Osteoblast (primary cell): ENCODE results near the gene OPCML. TPM values are rescaled to one million over a fixed set of nuclear protein-coding genes. Genes with fewer than 3 reads are reported as not detected.

Source experiments
- DNase-seq: peaks from one replicate; pipeline ENCODE4 v3.0.0; 2011; ENCODE audit warnings: low spot score, mixed read lengths; ENCODE audit not compliant: insufficient read length; ENCODE audit errors: missing footprints
- H2AFZ ChIP-seq: 2 replicates; pipeline ENCODE4 v1.6.0; 2011; ENCODE audit warnings: mild to moderate bottlenecking, low read length
- H3K27ac ChIP-seq: 2 replicates; pipeline ENCODE4 v1.5.1; 2011; ENCODE audit warnings: mild to moderate bottlenecking, low read depth, low read length, moderate library complexity
- H3K27me3 ChIP-seq: 2 replicates; pipeline ENCODE4 v1.6.0; 2012; ENCODE audit warnings: mild to moderate bottlenecking, control low read depth, inconsistent platforms, low read length, moderate library complexity; ENCODE audit not compliant: insufficient read depth
- H3K36me3 ChIP-seq: 2 replicates; pipeline ENCODE4 v1.5.1; 2011; ENCODE audit warnings: mild to moderate bottlenecking, low read length, control low read depth, moderate library complexity; ENCODE audit not compliant: insufficient read depth
- H3K4me1 ChIP-seq: 2 replicates; pipeline ENCODE4 v1.5.1; 2011; ENCODE audit warnings: mild to moderate bottlenecking, low read length, control low read depth, moderate library complexity; ENCODE audit not compliant: insufficient read depth
- H3K4me2 ChIP-seq: 2 replicates; pipeline ENCODE4 v1.6.0; 2011; ENCODE audit warnings: mild to moderate bottlenecking, low read length; ENCODE audit not compliant: insufficient read depth
- H3K4me3 ChIP-seq: fragments of 200-600 bp; sonication (generic); 3 replicates; pipeline ENCODE4 v1.5.1; 2012; ENCODE audit warnings: mild to moderate bottlenecking, low read length, inconsistent platforms; ENCODE audit not compliant: insufficient read depth
- H3K79me2 ChIP-seq: 2 replicates; pipeline ENCODE4 v1.6.0; 2012; ENCODE audit warnings: mild to moderate bottlenecking, low read length, control low read depth, inconsistent platforms; ENCODE audit not compliant: insufficient read depth
- H3K9me3 ChIP-seq: 2 replicates; pipeline ENCODE4 v1.5.1; 2011; ENCODE audit warnings: low read depth, low read length, control low read depth
- H4K20me1 ChIP-seq: 2 replicates; pipeline ENCODE4 v1.6.0; 2012; ENCODE audit warnings: mild to moderate bottlenecking, low read length, control low read depth; ENCODE audit not compliant: insufficient read depth
- total RNA-seq: library from RNA; depleted of rRNA; stranded (reverse); fragments of >200 nt; gene quantifications from 2 replicates; pipeline ENCODE4 v1.2.3, GENCODE V29; 2012
- TF ChIP-seq, protein P1 (sequence below): IDR thresholded peaks from 2 replicates; pipeline ENCODE4 v1.5.1; 2011; ENCODE audit warnings: mild to moderate bottlenecking, low read depth, low read length, moderate library complexity; ENCODE audit errors: extremely low read depth

The OPCML gene
- total RNA-seq, 1 donor, result 0.36 TPM

DNA sequence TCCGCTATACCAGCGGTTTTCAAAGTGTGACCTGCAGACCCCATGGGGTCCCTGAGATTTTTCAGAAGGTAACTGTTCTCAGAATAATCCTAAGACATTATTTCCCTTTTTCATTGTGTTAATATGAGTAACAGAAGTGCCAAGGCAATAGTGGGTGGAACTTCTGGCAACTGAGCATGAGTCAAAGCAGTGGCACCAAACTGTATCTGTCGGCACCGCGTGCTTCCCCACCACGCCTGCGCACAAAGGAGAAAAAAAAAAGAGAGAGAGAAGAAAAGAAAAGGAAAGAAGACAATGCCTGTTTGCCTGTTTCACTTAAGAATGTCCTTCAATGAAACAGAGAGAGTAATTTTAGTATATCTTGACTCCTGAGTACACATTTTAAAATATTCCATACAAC lies 679.9 kb downstream of the OPCML start:
- DNase-seq, result no peak
- Histone ChIP-seq H3K4me1 (peaks cover 7% of the 10 kb centered on the region), H3K27me3 (no peaks in the 10 kb centered on the region), H3K4me2 (no peak overlapping the region), H4K20me1 (no peaks in the 10 kb centered on the region), H3K36me3 (no peaks in the 10 kb centered on the region), H3K9me3 (no peaks in the 10 kb centered on the region), H3K27ac (no peak overlapping the region), H3K4me3 (no peak overlapping the region), H2AFZ (no peak overlapping the region), H3K79me2 (no peaks in the 10 kb centered on the region)
- TF ChIP-seq, protein P1, sequence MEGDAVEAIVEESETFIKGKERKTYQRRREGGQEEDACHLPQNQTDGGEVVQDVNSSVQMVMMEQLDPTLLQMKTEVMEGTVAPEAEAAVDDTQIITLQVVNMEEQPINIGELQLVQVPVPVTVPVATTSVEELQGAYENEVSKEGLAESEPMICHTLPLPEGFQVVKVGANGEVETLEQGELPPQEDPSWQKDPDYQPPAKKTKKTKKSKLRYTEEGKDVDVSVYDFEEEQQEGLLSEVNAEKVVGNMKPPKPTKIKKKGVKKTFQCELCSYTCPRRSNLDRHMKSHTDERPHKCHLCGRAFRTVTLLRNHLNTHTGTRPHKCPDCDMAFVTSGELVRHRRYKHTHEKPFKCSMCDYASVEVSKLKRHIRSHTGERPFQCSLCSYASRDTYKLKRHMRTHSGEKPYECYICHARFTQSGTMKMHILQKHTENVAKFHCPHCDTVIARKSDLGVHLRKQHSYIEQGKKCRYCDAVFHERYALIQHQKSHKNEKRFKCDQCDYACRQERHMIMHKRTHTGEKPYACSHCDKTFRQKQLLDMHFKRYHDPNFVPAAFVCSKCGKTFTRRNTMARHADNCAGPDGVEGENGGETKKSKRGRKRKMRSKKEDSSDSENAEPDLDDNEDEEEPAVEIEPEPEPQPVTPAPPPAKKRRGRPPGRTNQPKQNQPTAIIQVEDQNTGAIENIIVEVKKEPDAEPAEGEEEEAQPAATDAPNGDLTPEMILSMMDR, result no peak

DNA sequence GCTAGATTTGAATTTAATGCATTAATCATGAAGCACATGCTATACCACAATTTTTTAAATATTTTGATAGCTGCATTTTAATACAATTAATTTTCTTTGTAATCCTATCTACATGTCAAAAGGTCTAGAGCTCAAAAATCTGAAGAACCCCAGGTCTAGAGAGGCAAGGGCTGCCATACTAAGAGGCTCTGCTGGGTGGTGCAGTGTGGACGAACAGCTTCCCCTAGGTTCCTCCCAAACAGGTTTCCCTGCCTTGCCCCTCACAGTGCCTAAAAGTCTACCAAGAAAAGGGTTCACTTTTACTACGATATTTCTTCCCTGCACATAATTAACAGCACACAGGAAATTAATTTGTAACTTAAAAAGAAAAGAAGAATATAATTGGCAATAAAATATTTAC lies 681.1 kb downstream of the OPCML start:
- TF ChIP-seq, protein P1, result no peak
- Histone ChIP-seq H3K27ac (no peak overlapping the region), H3K9me3 (no peaks in the 10 kb centered on the region), H4K20me1 (no peaks in the 10 kb centered on the region), H3K4me1 (peaks cover 7% of the 10 kb centered on the region), H3K79me2 (no peaks in the 10 kb centered on the region), H2AFZ (no peak overlapping the region), H3K36me3 (no peaks in the 10 kb centered on the region), H3K4me2 (no peak overlapping the region), H3K4me3 (no peak overlapping the region), H3K27me3 (no peaks in the 10 kb centered on the region)
- no peak for DNase-seq

DNA sequence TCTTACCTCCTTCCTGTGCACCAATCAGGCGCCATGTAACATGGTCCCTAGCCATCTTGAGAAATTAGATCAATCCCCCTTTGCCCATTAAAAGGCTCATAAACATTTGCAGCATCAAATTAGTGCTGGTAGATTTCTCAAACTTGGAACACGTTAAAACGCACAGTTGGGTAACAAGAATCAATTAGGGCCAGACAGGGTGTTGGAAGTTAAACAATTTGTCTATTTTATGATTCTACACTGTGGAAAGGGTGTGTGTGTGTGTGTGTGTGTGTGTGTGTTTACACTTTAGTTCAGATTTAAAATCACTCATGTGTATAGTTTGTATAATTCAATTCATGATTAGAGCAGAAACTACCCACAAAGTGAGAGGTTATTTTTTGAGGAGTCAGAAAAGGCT lies 682.0 kb downstream of the OPCML start:
- Histone ChIP-seq H3K4me3 (no peak overlapping the region), H3K9me3 (no peaks in the 10 kb centered on the region), H3K27me3 (no peaks in the 10 kb centered on the region), H4K20me1 (no peaks in the 10 kb centered on the region), H3K36me3 (no peaks in the 10 kb centered on the region), H3K4me1 (peaks cover 12% of the 10 kb centered on the region), H3K4me2 (no peak overlapping the region), H2AFZ (no peak overlapping the region), H3K27ac (no peak overlapping the region), H3K79me2 (no peaks in the 10 kb centered on the region)
- no peak for DNase-seq
- TF ChIP-seq, protein P1, result no peak

DNA sequence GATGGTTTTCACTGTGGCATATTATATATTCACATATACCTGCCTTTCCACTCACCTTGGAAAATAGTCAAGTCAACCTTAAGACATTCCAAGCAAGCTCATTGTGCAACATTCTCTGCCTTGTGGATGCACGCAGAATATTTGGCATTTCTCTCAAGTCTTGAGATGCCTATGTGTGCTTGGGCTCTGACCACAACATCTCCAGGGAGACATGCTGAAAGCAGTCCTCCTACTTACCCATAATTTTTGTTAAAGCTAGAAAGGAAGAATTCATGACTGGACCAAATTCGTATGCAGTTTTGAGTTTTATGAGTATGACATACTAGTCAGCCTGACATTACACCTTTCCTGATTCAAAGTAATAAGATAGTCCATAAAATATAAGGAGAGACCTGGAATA lies 684.0 kb downstream of the OPCML start:
- Histone ChIP-seq H3K36me3 (no peaks in the 10 kb centered on the region), H3K4me1 (peaks cover 14% of the 10 kb centered on the region), H3K4me3 (no peak overlapping the region), H3K9me3 (no peaks in the 10 kb centered on the region), H3K27ac (peak overlapping the region; percentile 30), H2AFZ (no peak overlapping the region), H3K4me2 (peak overlapping the region; percentile 23), H3K27me3 (no peaks in the 10 kb centered on the region), H4K20me1 (no peaks in the 10 kb centered on the region), H3K79me2 (no peaks in the 10 kb centered on the region)
- DNase-seq, result peak; percentile 59
- TF ChIP-seq, protein P1, result no peak
